ENCODE results near the gene DUSP12. TPM values are rescaled to one million over a fixed set of nuclear protein-coding genes. Genes with fewer than 3 reads are reported as not detected.

Gene DUSP12
- polyA plus RNA-seq, 1 of the 3 experiments (the other 2 are of a cell fraction): 41.7 TPM

DNA sequence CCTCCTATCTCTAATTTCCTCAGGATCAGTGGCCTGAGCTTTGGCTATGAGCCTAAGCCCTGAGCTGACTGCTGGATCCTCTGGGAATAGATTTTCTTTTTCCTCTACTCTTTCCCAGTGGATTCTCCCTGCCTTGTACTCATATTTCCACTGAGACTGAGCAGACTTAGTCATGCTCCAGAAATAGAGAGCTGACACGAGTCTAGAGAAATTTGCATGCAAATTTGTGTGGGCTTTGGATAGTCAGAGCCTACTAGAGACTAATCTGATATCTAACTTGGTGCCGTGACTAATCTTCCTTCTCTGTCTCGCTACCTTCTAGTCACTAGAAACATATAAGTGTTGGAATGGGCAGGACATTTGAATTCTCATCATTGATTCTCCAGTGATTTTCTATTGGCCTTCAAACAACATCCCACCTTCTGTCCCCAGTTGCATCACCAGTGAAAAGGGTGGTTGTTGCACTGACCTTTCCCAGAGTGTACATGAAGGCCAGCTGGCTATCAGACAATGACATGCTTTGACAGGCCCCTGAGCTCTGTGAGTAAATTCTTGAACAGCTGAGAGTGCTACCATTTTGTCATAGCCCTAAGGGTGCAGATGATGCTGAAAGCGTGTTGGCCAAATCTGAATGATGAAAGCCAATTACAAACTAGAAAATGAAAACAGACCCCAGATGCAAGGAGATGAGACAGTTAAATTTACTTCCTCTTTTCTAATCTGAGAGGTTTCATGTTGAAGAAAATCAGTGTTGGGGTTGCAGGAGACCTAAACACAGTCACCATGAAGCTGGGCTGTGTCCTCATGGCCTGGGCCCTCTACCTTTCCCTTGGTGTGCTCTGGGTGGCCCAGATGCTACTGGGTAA is 42.9 kb upstream of the DUSP12 start, which contains the start of gene FCRLA:
Gene FCRLA, plus strand, starts transcription at position 748 of the 866 bp plus-strand sequence. Its CDS starts 36 bp downstream, at position 784.
- Histone ChIP-seq H3K9ac (peak within 1 kb of the TSS; percentile 48; the same call in 1 of the 2 replicates), H3F3A (replicated peaks; ENCODE audit: insufficient read depth) (peaks cover 21% of the 10 kb centered on the region), H3K9me2 (no peaks in the 10 kb centered on the region), H3K4me1 (ENCODE audit: control insufficient read depth in 1 of 2, insufficient read depth in 2 of 2, low read depth in 1 of 2, low read length in 1 of 2) (peaks cover 0 to 4% of the 10 kb centered on the region in 2 experiments; a peak in 1 of 4 replicates), H3K27ac (ENCODE audit: low read depth in 2 of 2, low read length in 1 of 2) (peak within 1 kb of the TSS in 1 of 2 experiments; percentile 95; a peak in 2 of 4 replicates), H4K20me1 (ENCODE audit: insufficient read depth) (no peaks in the 10 kb centered on the region), H3K36me3 (replicated peaks in 1 of 2; ENCODE audit: control insufficient read depth in 1 of 2, insufficient read depth in 2 of 2, low read length in 1 of 2) (no peaks in the 10 kb centered on the region), H3K4me2 (peak within 1 kb of the TSS; percentile 66), H3K79me2 (ENCODE audit: insufficient read depth) (no peaks in the 10 kb centered on the region), H3K27me3 (ENCODE audit: insufficient read depth) (no peaks in the 10 kb centered on the region; the same call in 1 of the 2 replicates), H2AFZ (ENCODE audit: low read depth) (peak within 1 kb of the TSS; percentile 78), H3K9me3 (no peaks in the 10 kb centered on the region), H3K4me3 (ENCODE audit: low read depth in 2 of 2, low read length in 1 of 2) (no peak within 1 kb of the TSS)
- TF ChIP-seq MEF2A (IDR thresholded peaks at IDR 0.05; ENCODE audit: borderline replicate concordance, low read depth) (peak; percentile 99), EP300 (IDR thresholded peaks at IDR 0.05; ENCODE audit: borderline replicate concordance in 1 of 2, low read depth in 1 of 2, low read length in 1 of 2) (0 out of 4 replicates have a peak, but pooled peaks of 1 of the 2 experiments have one; percentile 23), FOSL2 (IDR thresholded peaks at IDR 0.05; ENCODE audit: borderline replicate concordance, low read depth) (peak; percentile 67; the same call in 1 of the 2 replicates)
- TF ChIP-seq, protein P1, sequence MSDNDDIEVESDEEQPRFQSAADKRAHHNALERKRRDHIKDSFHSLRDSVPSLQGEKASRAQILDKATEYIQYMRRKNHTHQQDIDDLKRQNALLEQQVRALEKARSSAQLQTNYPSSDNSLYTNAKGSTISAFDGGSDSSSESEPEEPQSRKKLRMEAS (IDR thresholded peaks at IDR 0.05; ENCODE audit: low read depth): no peak
- DNase-seq: no peak
- ChIA-PET POLR2A (no interaction called here), CTCF (no interaction called here)
- WGBS (ENCODE audit: low lambda C conversion rate): 11% methylated on average over 4 of the region's 4 CpGs

DNA sequence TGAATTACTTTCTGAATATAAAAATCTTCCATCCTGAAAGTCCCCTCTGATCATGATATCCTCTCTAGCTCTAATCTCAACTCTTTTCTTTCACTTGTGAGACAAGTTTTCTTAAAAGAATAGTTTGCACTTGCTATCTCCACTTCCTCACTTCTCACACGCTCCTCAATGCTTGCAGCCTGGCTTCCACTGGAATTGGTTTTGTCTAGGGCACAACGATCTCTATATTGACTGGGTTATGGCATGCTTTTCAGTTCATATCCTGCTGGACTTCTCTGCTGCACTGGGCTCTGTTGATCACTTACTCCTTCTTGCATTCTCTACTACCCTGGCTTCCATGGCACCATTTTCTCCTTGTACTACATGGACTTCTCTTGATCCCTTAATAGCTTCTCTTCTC is 42.1 kb upstream of the DUSP12 start:
- ChIA-PET POLR2A (no interaction called here), CTCF (no interaction called here)
- Histone ChIP-seq H3K4me1 (ENCODE audit: control insufficient read depth in 1 of 2, insufficient read depth in 2 of 2, low read depth in 1 of 2, low read length in 1 of 2) (peaks cover 0 to 4% of the 10 kb centered on the region in 2 experiments; a peak in 1 of 4 replicates), H3K4me3 (ENCODE audit: low read depth in 2 of 2, low read length in 1 of 2) (no peak overlapping the region), H3K36me3 (replicated peaks in 1 of 2; ENCODE audit: control insufficient read depth in 1 of 2, insufficient read depth in 2 of 2, low read length in 1 of 2) (no peaks in the 10 kb centered on the region), H3K79me2 (ENCODE audit: insufficient read depth) (no peaks in the 10 kb centered on the region), H2AFZ (ENCODE audit: low read depth) (peak overlapping the region; percentile 78; the same call in 1 of the 2 replicates), H3K27ac (ENCODE audit: low read depth in 2 of 2, low read length in 1 of 2) (peak overlapping the region in 1 of 2 experiments; percentile 95; a peak in 2 of 4 replicates), H3K27me3 (ENCODE audit: insufficient read depth) (no peaks in the 10 kb centered on the region; the same call in 1 of the 2 replicates), H3K9me3 (no peaks in the 10 kb centered on the region), H3K4me2 (no peak overlapping the region), H4K20me1 (ENCODE audit: insufficient read depth) (no peaks in the 10 kb centered on the region), H3K9me2 (no peaks in the 10 kb centered on the region), H3F3A (replicated peaks; ENCODE audit: insufficient read depth) (peaks cover 21% of the 10 kb centered on the region), H3K9ac (no peak overlapping the region)
- 33% methylated on average over 2 of the region's 2 CpGs for WGBS (ENCODE audit: low lambda C conversion rate)
- no peak for DNase-seq
- TF ChIP-seq SMC3 (IDR thresholded peaks at IDR 0.05; ENCODE audit: low read depth, low read length) (no peak), CHD2 (IDR thresholded peaks at IDR 0.05; ENCODE audit: low read length, partially characterized antibody) (no peak), FOXM1 (IDR thresholded peaks at IDR 0.05; ENCODE audit: low read depth) (no peak), YY1 (IDR thresholded peaks at IDR 0.05; ENCODE audit: low read depth) (no peak)
- TF ChIP-seq, protein P2, sequence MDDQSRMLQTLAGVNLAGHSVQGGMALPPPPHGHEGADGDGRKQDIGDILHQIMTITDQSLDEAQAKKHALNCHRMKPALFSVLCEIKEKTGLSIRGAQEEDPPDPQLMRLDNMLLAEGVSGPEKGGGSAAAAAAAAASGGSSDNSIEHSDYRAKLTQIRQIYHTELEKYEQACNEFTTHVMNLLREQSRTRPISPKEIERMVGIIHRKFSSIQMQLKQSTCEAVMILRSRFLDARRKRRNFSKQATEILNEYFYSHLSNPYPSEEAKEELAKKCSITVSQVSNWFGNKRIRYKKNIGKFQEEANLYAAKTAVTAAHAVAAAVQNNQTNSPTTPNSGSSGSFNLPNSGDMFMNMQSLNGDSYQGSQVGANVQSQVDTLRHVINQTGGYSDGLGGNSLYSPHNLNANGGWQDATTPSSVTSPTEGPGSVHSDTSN (IDR thresholded peaks at IDR 0.05): no peak
- TF ChIP-seq, protein P1 (IDR thresholded peaks at IDR 0.05; ENCODE audit: low read depth): no peak

Data from SK-N-SH (cell line).